Central memory CD8-positive, alpha-beta T cell (primary cell): Measurements from ENCODE around the gene LEMD3.
A peak's percentile ranks its signal among the peaks of the same experiment; 100 is the strongest.

Experiments used
- ATAC-seq: fragments of 150-1000 bp; cut with Tn5 transposase; replicated peaks from 2 replicates; pipeline ENCODE4 v1.10.0; 2022; ENCODE audit warnings: mild to moderate bottlenecking, moderate FRiP score, moderate number of reproducible peaks; ENCODE audit not compliant: poor library complexity, severe bottlenecking; ENCODE audit errors: extremely low read depth
- DNase-seq, 2 donors: peaks; one replicate each; pipeline ENCODE4 v3.0.0; 2021; ENCODE audit warnings: low spot score in 2 of 2
- H3K27ac Mint-ChIP-seq: one replicate; pipeline ENCODE4 v1.8.0; 2022; ENCODE audit warnings: low read depth, mild to moderate bottlenecking, moderate library complexity, mixed read lengths
- H3K27me3 Mint-ChIP-seq: one replicate; pipeline ENCODE4 v1.8.0; 2022; ENCODE audit warnings: mixed read lengths
- H3K36me3 Mint-ChIP-seq: one replicate; pipeline ENCODE4 v1.8.0; 2022; ENCODE audit warnings: mild to moderate bottlenecking, moderate library complexity, mixed read lengths; ENCODE audit not compliant: insufficient read depth
- H3K4me1 Mint-ChIP-seq: one replicate; pipeline ENCODE4 v1.8.0; 2022; ENCODE audit warnings: mixed read lengths
- H3K4me3 Mint-ChIP-seq: one replicate; pipeline ENCODE4 v1.8.0; 2022; ENCODE audit warnings: mild to moderate bottlenecking, moderate library complexity, mixed read lengths
- H3K9me3 Mint-ChIP-seq: one replicate; pipeline ENCODE4 v1.8.0; 2022; ENCODE audit warnings: mixed read lengths

Gene LEMD3

GRCh38 chr12:65152012-65152411 lies 17.4 kb upstream of the LEMD3 start:
- ATAC-seq = no peak
- H3K27me3 Mint-ChIP-seq = peaks cover 17% of the 10 kb centered on the region
- no peaks in the 10 kb centered on the region for H3K9me3 Mint-ChIP-seq
- DNase-seq = no peak
- no peak overlapping the region for H3K4me3 Mint-ChIP-seq
- no peak overlapping the region for H3K27ac Mint-ChIP-seq
- H3K36me3 Mint-ChIP-seq = no peaks in the 10 kb centered on the region
- peaks cover 12% of the 10 kb centered on the region for H3K4me1 Mint-ChIP-seq

GRCh38 chr12:65152596-65152995 lies 16.8 kb upstream of the LEMD3 start:
- ATAC-seq = no peak
- H3K36me3 Mint-ChIP-seq = no peaks in the 10 kb centered on the region
- H3K27me3 Mint-ChIP-seq = peaks cover 17% of the 10 kb centered on the region
- no peaks in the 10 kb centered on the region for H3K9me3 Mint-ChIP-seq
- no peak overlapping the region for H3K27ac Mint-ChIP-seq
- DNase-seq = no peak
- H3K4me3 Mint-ChIP-seq = no peak overlapping the region
- H3K4me1 Mint-ChIP-seq = peaks cover 12% of the 10 kb centered on the region

- DNase-seq (no peak), ATAC-seq (no peak)
- Mint-ChIP-seq H3K4me1 (peaks cover 12% of the 10 kb centered on the region), H3K9me3 (no peaks in the 10 kb centered on the region), H3K4me3 (peak overlapping the region; percentile 47), H3K27me3 (peaks cover 15% of the 10 kb centered on the region), H3K36me3 (no peaks in the 10 kb centered on the region), H3K27ac (no peak overlapping the region)
These were observed 13.6 kb upstream of the LEMD3 start for GRCh38 chr12:65155784-65156183.

GRCh38 chr12:65156366-65156841 lies 13.0 kb upstream of the LEMD3 start:
- DNase-seq (no peak), ATAC-seq (peak; percentile 65)
- H3K9me3 Mint-ChIP-seq = no peaks in the 10 kb centered on the region
- peaks cover 12% of the 10 kb centered on the region for H3K4me1 Mint-ChIP-seq
- H3K27ac Mint-ChIP-seq = no peak overlapping the region
- peaks cover 20% of the 10 kb centered on the region for H3K27me3 Mint-ChIP-seq
- peak overlapping the region; percentile 47 for H3K4me3 Mint-ChIP-seq
- no peaks in the 10 kb centered on the region for H3K36me3 Mint-ChIP-seq

- Mint-ChIP-seq H3K4me3 (peak overlapping the region; percentile 47), H3K36me3 (no peaks in the 10 kb centered on the region), H3K4me1 (peaks cover 12% of the 10 kb centered on the region), H3K9me3 (no peaks in the 10 kb centered on the region), H3K27me3 (peaks cover 25% of the 10 kb centered on the region), H3K27ac (no peak overlapping the region)
- no peak for DNase-seq
- no peak for ATAC-seq
These were observed 12.3 kb upstream of the LEMD3 start for GRCh38 chr12:65157091-65157490.

GRCh38 chr12:65162609-65163008 lies 6.8 kb upstream of the LEMD3 start:
- Mint-ChIP-seq H3K27me3 (peaks cover 43% of the 10 kb centered on the region), H3K4me1 (no peaks in the 10 kb centered on the region), H3K36me3 (no peaks in the 10 kb centered on the region), H3K27ac (no peak overlapping the region), H3K9me3 (no peaks in the 10 kb centered on the region), H3K4me3 (no peak overlapping the region)
- ATAC-seq (no peak), DNase-seq (no peak)

GRCh38 chr12:65164244-65164643 lies 5.1 kb upstream of the LEMD3 start:
- Mint-ChIP-seq H3K27ac (no peak overlapping the region), H3K4me3 (no peak overlapping the region), H3K4me1 (peaks cover 5% of the 10 kb centered on the region), H3K27me3 (peaks cover 43% of the 10 kb centered on the region), H3K36me3 (peaks cover 6% of the 10 kb centered on the region), H3K9me3 (no peaks in the 10 kb centered on the region)
- DNase-seq = no peak
- no peak for ATAC-seq

GRCh38 chr12:65164774-65165173 lies 4.6 kb upstream of the LEMD3 start:
- H3K4me3 Mint-ChIP-seq = no peak overlapping the region
- ATAC-seq = no peak
- no peak overlapping the region for H3K27ac Mint-ChIP-seq
- H3K4me1 Mint-ChIP-seq = peaks cover 8% of the 10 kb centered on the region
- H3K36me3 Mint-ChIP-seq = peaks cover 10% of the 10 kb centered on the region
- no peak for DNase-seq
- H3K9me3 Mint-ChIP-seq = no peaks in the 10 kb centered on the region
- peaks cover 39% of the 10 kb centered on the region for H3K27me3 Mint-ChIP-seq

- peaks cover under 1% of the 10 kb centered on the region for H3K27me3 Mint-ChIP-seq
- ATAC-seq (peak; percentile 15), DNase-seq (no peak)
- peak overlapping the region; percentile 92 for H3K4me3 Mint-ChIP-seq
- H3K9me3 Mint-ChIP-seq = no peaks in the 10 kb centered on the region
- H3K4me1 Mint-ChIP-seq = peaks cover 32% of the 10 kb centered on the region
- peaks cover 22% of the 10 kb centered on the region for H3K36me3 Mint-ChIP-seq
- peak overlapping the region; percentile 99 for H3K27ac Mint-ChIP-seq
These were observed 583 bp upstream of the LEMD3 start for GRCh38 chr12:65168681-65169319.

- peak; percentile 45 for ATAC-seq
- peak overlapping the region; percentile 99 for H3K27ac Mint-ChIP-seq
- peak; percentile 43 to 57 for DNase-seq
These were observed 962 bp downstream of the LEMD3 start for GRCh38 chr12:65170209-65170881.

GRCh38 chr12:65171073-65171472 lies 1.7 kb downstream of the LEMD3 start:
- H3K36me3 Mint-ChIP-seq = peaks cover 22% of the 10 kb centered on the region
- H3K4me1 Mint-ChIP-seq = peaks cover 32% of the 10 kb centered on the region
- H3K27ac Mint-ChIP-seq = peak overlapping the region; percentile 99
- H3K4me3 Mint-ChIP-seq = peak overlapping the region; percentile 92
- H3K27me3 Mint-ChIP-seq = no peaks in the 10 kb centered on the region
- no peak for DNase-seq
- no peak for ATAC-seq
- H3K9me3 Mint-ChIP-seq = no peaks in the 10 kb centered on the region

More at GRCh38 chr12:65170209-65170881, 962 bp downstream of the LEMD3 start:
- Mint-ChIP-seq H3K4me3 (peak overlapping the region; percentile 92), H3K9me3 (no peaks in the 10 kb centered on the region), H3K36me3 (peaks cover 22% of the 10 kb centered on the region), H3K4me1 (peaks cover 32% of the 10 kb centered on the region), H3K27me3 (no peaks in the 10 kb centered on the region)

GRCh38 chr12:65171870-65172269 lies 2.5 kb downstream of the LEMD3 start:
- no peak for DNase-seq
- Mint-ChIP-seq H3K4me3 (peak overlapping the region; percentile 39), H3K4me1 (peaks cover 32% of the 10 kb centered on the region), H3K9me3 (no peaks in the 10 kb centered on the region), H3K36me3 (peaks cover 22% of the 10 kb centered on the region), H3K27ac (peak overlapping the region; percentile 29), H3K27me3 (no peaks in the 10 kb centered on the region)
- no peak for ATAC-seq

GRCh38 chr12:65175385-65175784 lies 6.0 kb downstream of the LEMD3 start:
- H3K4me3 Mint-ChIP-seq = no peak overlapping the region
- peaks cover 22% of the 10 kb centered on the region for H3K4me1 Mint-ChIP-seq
- H3K27me3 Mint-ChIP-seq = no peaks in the 10 kb centered on the region
- DNase-seq (no peak), ATAC-seq (no peak)
- no peaks in the 10 kb centered on the region for H3K9me3 Mint-ChIP-seq
- H3K27ac Mint-ChIP-seq = no peak overlapping the region
- peaks cover 6% of the 10 kb centered on the region for H3K36me3 Mint-ChIP-seq
